Karpas-422 (cell line): ENCODE measurements around the gene AIP. TPM values are rescaled to one million over a fixed set of nuclear protein-coding genes. Genes with fewer than 3 reads are reported as not detected.
A peak's percentile ranks its signal among the peaks of the same experiment; 100 is the strongest.

Experiments used
- DNase-seq: peaks from one replicate; pipeline ENCODE4 v3.0.0-alpha.2; 2015
- H2AFZ ChIP-seq: fragments of 200-600 bp; sonication (generic); 2 replicates; pipeline ENCODE4 v1.6.1; 2014; ENCODE audit warnings: antibody characterized with exemption, low read length, mixed read lengths
- H3K27ac ChIP-seq: fragments of 200-600 bp; sonication (generic); 2 replicates; pipeline ENCODE4 v1.5.1; 2014; ENCODE audit warnings: mild to moderate bottlenecking, low read length, moderate library complexity
- H3K27me3 ChIP-seq: fragments of 200-600 bp; sonication (generic); 2 replicates; pipeline ENCODE4 v1.6.1; 2014; ENCODE audit warnings: low read length, mixed read lengths
- H3K36me3 ChIP-seq: fragments of 200-600 bp; sonication (generic); 2 replicates; pipeline ENCODE4 v1.6.1; 2014; ENCODE audit warnings: low read length, mixed read lengths; ENCODE audit not compliant: insufficient read depth
- H3K4me1 ChIP-seq: fragments of 200-600 bp; sonication (generic); 2 replicates; pipeline ENCODE4 v1.6.1; 2014; ENCODE audit warnings: mild to moderate bottlenecking, low read length, mixed read lengths
- H3K4me2 ChIP-seq: fragments of 200-600 bp; sonication (generic); 2 replicates; pipeline ENCODE4 v1.6.1; 2014; ENCODE audit warnings: low read length, low read depth, mild to moderate bottlenecking; ENCODE audit not compliant: poor library complexity, severe bottlenecking
- H3K4me3 ChIP-seq: fragments of 200-600 bp; sonication (generic); 2 replicates; pipeline ENCODE4 v1.5.1; 2014; ENCODE audit warnings: mild to moderate bottlenecking, antibody characterized with exemption, low read length, mixed read lengths
- H3K79me2 ChIP-seq: fragments of 200-600 bp; sonication (generic); 2 replicates; pipeline ENCODE4 v1.6.1; 2014; ENCODE audit warnings: mild to moderate bottlenecking, low read length, mixed read lengths
- H3K9ac ChIP-seq: fragments of 200-600 bp; sonication (generic); 2 replicates; pipeline ENCODE4 v1.6.0; 2014; ENCODE audit warnings: low read length
- H3K9me2 ChIP-seq: fragments of 200-600 bp; sonication (generic), shearing (Covaris generic); replicated peaks from 2 replicates; pipeline ENCODE4 v1.6.0; 2014; ENCODE audit warnings: mild to moderate bottlenecking, low read length, moderate library complexity; ENCODE audit not compliant: insufficient read depth
- H3K9me3 ChIP-seq: fragments of 300-700, 200-600 bp; sonication (generic); 2 replicates; pipeline ENCODE4 v1.6.1; 2014; ENCODE audit warnings: low read length, mixed read lengths
- H4K20me1 ChIP-seq: fragments of 200-600 bp; sonication (generic); 2 replicates; pipeline ENCODE4 v1.6.1; 2014; ENCODE audit warnings: mild to moderate bottlenecking, antibody characterized with exemption, low read length, low read depth; ENCODE audit not compliant: insufficient read depth
- total RNA-seq: library from RNA; depleted of rRNA; stranded (reverse); fragments of >200 nt; shearing (Covaris generic); gene quantifications from 2 replicates; pipeline ENCODE4 v1.2.3, GENCODE V29; 2014; ENCODE audit warnings: low replicate concordance

AIP gene
- total RNA-seq, 1 experiment from 2014 or later, result 51.8 TPM

DNA sequence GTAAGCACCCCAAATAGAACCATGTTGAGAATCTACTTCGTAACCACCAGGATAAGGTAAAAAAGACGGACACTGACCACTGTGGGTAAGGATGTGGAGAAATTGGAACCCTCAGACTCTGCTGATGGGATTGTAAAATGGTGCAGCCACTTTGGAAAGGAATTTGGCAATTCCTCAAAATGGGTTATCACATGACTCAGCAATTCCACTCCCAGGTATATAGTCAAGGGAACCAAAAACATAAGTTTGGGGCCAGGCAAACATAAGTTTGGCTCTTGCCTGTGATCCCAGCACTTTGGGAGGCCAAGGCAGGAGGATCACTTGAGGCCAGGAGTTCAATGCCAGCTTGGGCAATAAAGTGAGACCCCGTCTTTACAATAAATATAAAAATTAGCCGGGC, 45.5 kb downstream of the AIP start:
- Histone ChIP-seq H3K9me3 (peaks cover 4% of the 10 kb centered on the region), H3K9ac (no peak overlapping the region), H2AFZ (no peak overlapping the region), H4K20me1 (no peaks in the 10 kb centered on the region), H3K4me1 (no peaks in the 10 kb centered on the region), H3K27me3 (no peaks in the 10 kb centered on the region), H3K27ac (no peak overlapping the region), H3K79me2 (no peaks in the 10 kb centered on the region), H3K4me2 (no peak overlapping the region), H3K36me3 (no peaks in the 10 kb centered on the region), H3K9me2 (no peaks in the 10 kb centered on the region), H3K4me3 (no peak overlapping the region)
- no peak for DNase-seq

DNA sequence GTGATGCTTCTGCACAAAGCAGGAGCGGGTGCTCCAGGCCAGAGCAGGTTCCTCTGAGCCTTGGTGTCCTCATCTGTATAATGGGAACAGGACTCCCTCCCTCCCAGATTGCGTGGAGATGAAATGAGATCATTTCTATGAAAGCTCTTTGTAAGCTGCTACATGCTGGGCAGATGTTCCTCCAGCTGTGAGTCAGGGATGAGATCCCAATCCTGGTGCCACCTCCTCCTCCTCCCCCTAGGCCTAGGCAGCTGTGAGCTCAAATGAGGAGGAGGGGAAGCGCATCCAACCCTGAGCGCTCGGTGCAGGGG, 47.4 kb downstream of the AIP start:
- Histone ChIP-seq H3K4me3 (no peak overlapping the region), H3K27ac (no peak overlapping the region), H3K27me3 (no peaks in the 10 kb centered on the region; the same call in 1 of the 2 replicates), H3K4me1 (no peaks in the 10 kb centered on the region), H3K4me2 (no peak overlapping the region), H3K36me3 (no peaks in the 10 kb centered on the region), H4K20me1 (no peaks in the 10 kb centered on the region), H3K9me2 (no peaks in the 10 kb centered on the region), H3K9ac (no peak overlapping the region), H3K79me2 (no peaks in the 10 kb centered on the region), H2AFZ (no peak overlapping the region), H3K9me3 (peaks cover 16% of the 10 kb centered on the region)
- peak; percentile 2 for DNase-seq

DNA sequence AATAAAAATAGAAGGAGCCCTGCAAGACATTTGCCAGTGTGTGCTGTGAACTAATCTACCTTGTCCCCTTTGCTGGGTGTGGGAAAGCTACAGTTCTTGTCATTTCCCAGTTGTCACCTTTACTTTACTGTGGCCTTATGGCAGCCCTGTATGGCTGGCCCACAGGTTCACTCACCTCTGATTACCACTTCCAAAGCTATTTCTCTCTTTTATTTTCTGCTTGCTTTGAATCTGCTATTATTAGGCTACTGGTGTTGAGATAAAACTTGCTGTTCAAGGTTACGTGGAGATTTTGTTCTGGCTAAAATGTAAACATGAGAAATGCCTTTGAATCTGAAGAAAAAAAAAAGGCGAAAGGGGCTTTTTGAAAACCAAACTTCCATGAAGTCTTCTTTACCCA, 50.1 kb downstream of the AIP start:
- no peak overlapping the region for H3K27ac ChIP-seq

DNA sequence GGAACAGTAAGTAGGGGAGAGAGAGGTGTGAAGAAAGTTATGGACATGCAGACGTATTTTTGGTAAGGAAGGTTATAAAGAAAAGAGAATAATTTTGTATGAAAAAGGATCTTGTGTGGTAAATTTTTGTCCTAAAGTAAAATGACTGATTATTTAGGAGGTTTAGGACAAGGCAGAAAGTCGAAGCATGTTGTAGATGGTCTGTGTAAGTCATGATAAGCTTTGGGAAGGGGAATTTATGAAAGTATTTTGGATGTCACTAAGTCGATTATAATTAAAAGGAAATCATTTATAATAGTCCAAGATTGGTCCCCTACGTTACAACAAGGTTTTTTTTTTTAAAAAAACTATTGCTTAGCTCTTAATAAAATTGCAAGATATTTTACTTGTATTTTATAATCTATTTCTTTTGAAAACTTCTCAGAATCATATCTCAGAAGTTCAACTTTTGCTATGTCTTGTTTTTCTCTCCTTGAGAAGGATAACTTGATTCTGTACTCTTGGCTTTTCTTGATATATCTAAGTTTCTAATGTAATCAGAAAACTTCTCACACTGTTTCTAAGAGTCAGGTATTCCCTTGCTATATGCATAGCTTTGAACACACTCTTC, 51.3 kb downstream of the AIP start:
- H3K4me3 ChIP-seq, result no peak overlapping the region
- H3K4me1 ChIP-seq, result no peaks in the 10 kb centered on the region
- no peaks in the 10 kb centered on the region for H3K36me3 ChIP-seq
- H3K4me2 ChIP-seq, result no peak overlapping the region
- no peaks in the 10 kb centered on the region for H3K9me2 ChIP-seq
- no peak overlapping the region for H3K9ac ChIP-seq
- H3K79me2 ChIP-seq, result no peaks in the 10 kb centered on the region
- H3K9me3 ChIP-seq, result peaks cover 16% of the 10 kb centered on the region
- H4K20me1 ChIP-seq, result no peaks in the 10 kb centered on the region
- no peak overlapping the region for H3K27ac ChIP-seq
- peak; percentile 49 for DNase-seq
- H2AFZ ChIP-seq, result no peak overlapping the region
- H3K27me3 ChIP-seq, result no peaks in the 10 kb centered on the region; the same call in 1 of the 2 replicates

More for the DNA sequence above, 50.1 kb downstream of the AIP start:
- Histone ChIP-seq H2AFZ (no peak overlapping the region), H3K4me2 (no peak overlapping the region), H3K36me3 (no peaks in the 10 kb centered on the region), H3K9ac (no peak overlapping the region), H3K9me2 (no peaks in the 10 kb centered on the region), H4K20me1 (no peaks in the 10 kb centered on the region), H3K9me3 (peaks cover 16% of the 10 kb centered on the region), H3K4me1 (no peaks in the 10 kb centered on the region), H3K79me2 (no peaks in the 10 kb centered on the region), H3K27me3 (no peaks in the 10 kb centered on the region; the same call in 1 of the 2 replicates), H3K4me3 (no peak overlapping the region)
- DNase-seq, result no peak

DNA sequence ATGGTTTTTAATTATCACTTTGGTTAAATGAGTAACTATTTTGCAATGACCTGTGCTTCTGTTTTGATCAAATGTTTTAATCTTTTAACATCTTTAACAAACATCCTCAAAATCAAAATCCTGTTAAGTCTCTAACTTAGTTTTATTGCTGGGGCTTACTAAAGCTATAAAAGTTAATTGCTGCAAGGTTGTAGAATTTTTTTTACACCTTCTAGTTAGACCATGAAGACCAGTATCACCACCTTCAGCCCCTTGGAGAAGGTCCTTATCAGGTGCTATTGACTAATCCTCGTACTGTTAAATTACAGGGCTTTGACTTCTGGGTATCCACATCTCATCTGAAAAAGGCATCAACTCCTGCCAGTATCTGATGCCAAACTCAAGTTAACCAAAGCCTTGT, 52.7 kb downstream of the AIP start:
- Histone ChIP-seq H3K4me3 (no peak overlapping the region), H3K9ac (no peak overlapping the region), H3K27me3 (no peaks in the 10 kb centered on the region; the same call in 1 of the 2 replicates), H3K4me2 (no peak overlapping the region), H4K20me1 (no peaks in the 10 kb centered on the region), H3K27ac (no peak overlapping the region), H3K4me1 (no peaks in the 10 kb centered on the region), H2AFZ (no peak overlapping the region), H3K9me2 (no peaks in the 10 kb centered on the region), H3K9me3 (peaks cover 16% of the 10 kb centered on the region), H3K36me3 (no peaks in the 10 kb centered on the region), H3K79me2 (no peaks in the 10 kb centered on the region)
- DNase-seq, result no peak

DNA sequence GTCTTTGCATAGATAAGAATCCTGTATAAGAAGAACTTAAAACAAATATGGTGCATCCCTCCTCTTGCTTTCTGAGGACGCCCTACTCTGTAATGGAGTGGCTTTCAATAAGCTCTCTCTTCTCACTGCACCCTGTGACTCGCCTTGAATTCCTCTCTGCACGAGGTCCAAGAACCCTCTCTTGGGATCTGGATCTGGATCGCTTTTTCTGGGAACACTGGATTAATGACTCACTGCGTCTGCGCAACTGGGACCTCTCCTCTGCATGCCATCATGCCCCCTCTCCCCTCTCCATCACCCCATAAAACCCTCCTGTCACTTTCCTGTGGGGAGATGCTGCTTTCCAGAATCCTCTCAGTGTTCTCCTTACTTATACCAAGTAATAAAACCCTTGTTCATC, 55.5 kb downstream of the AIP start:
- Histone ChIP-seq H3K9ac (no peak overlapping the region), H3K4me1 (no peaks in the 10 kb centered on the region), H3K9me2 (no peaks in the 10 kb centered on the region), H3K27ac (no peak overlapping the region), H2AFZ (no peak overlapping the region), H3K79me2 (no peaks in the 10 kb centered on the region), H3K4me2 (no peak overlapping the region), H3K4me3 (no peak overlapping the region), H3K9me3 (peaks cover 13% of the 10 kb centered on the region), H4K20me1 (no peaks in the 10 kb centered on the region), H3K36me3 (no peaks in the 10 kb centered on the region), H3K27me3 (no peaks in the 10 kb centered on the region; the same call in 1 of the 2 replicates)
- no peak for DNase-seq

DNA sequence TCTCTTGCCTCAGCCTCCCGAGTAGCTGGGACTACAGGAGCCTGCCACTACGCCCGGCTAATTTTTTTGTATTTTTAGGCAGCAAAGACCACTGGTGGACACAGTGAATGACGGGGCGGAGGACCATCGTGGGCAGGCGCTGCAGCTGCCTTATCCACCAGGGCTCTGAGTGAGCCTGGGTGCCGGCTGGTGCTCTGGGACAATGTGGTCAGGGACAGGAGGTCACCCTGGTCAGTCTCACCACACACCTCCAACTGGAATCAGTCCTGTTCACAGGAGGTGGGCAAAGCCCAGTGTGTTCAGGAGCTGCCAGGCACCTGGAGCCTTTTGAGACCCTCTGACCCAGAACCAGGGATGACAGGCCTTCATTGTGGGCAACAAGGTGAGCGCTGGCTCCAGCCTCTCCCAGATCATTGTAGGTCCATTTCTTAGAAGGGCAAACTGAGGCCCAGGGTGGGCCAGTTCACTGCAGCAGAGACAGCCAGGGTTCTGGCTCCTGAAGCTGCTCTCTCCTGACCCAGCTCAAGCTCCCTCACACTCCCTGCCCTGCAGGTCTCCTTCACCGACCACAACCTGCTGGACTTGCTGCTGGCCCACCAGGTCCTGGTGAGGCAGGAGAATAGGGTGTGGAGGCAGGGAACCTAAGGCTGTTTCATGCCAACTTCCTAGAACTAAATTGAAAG, 56.1 kb downstream of the AIP start:
- no peaks in the 10 kb centered on the region for H4K20me1 ChIP-seq
- no peaks in the 10 kb centered on the region for H3K27me3 ChIP-seq
- peaks cover 7% of the 10 kb centered on the region for H3K9me3 ChIP-seq
- H3K9me2 ChIP-seq, result no peaks in the 10 kb centered on the region
- no peaks in the 10 kb centered on the region for H3K4me1 ChIP-seq
- H3K9ac ChIP-seq, result no peak overlapping the region
- no peak for DNase-seq
- no peaks in the 10 kb centered on the region for H3K79me2 ChIP-seq
- H3K36me3 ChIP-seq, result no peaks in the 10 kb centered on the region
- H3K4me2 ChIP-seq, result no peak overlapping the region
- no peak overlapping the region for H3K27ac ChIP-seq
- H3K4me3 ChIP-seq, result no peak overlapping the region
- H2AFZ ChIP-seq, result no peak overlapping the region

DNA sequence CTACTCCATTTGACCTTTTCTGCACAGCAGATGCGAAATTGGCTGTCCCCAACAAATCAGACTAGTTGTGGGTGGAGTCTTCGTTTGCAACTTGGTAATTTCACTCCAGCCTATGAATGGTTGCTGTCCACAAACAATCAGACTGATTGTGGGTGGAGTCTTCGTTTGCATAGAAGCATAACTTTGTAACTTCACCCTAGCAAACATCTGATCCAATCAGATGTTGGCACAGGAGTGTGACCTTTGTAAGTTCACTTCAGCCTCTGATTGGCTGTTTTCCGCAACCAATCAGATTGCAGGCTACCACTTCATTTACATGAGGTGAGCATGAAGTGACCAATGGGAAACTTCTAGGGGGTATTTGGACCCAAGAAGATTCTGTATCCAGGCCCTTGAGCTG, 56.7 kb downstream of the AIP start:
- no peaks in the 10 kb centered on the region for H3K79me2 ChIP-seq
- H3K4me2 ChIP-seq, result no peak overlapping the region
- H3K9ac ChIP-seq, result no peak overlapping the region
- no peaks in the 10 kb centered on the region for H3K27me3 ChIP-seq
- peak; percentile 53 for DNase-seq
- H3K4me1 ChIP-seq, result no peaks in the 10 kb centered on the region
- H2AFZ ChIP-seq, result no peak overlapping the region
- no peak overlapping the region for H3K4me3 ChIP-seq
- H3K27ac ChIP-seq, result no peak overlapping the region
- H3K36me3 ChIP-seq, result no peaks in the 10 kb centered on the region
- H4K20me1 ChIP-seq, result no peaks in the 10 kb centered on the region
- no peaks in the 10 kb centered on the region for H3K9me2 ChIP-seq
- peaks cover 2% of the 10 kb centered on the region for H3K9me3 ChIP-seq
